Measurements from ENCODE around the gene MYRFL.

Gene MYRFL

GRCh38 chr12:69951108-69951507, 126.1 kb downstream of the MYRFL start:
- H3K4me3 ChIP-seq (ENCODE audit: low read depth, low read length): no peak overlapping the region
- TF ChIP-seq CTCF (IDR thresholded peaks at IDR 0.05; ENCODE audit: borderline replicate concordance, insufficient read depth, low read depth, low read length): no peak

- TF ChIP-seq CTCF (IDR thresholded peaks at IDR 0.05; ENCODE audit: borderline replicate concordance, insufficient read depth, low read depth, low read length): no peak
- no peak overlapping the region for H3K4me3 ChIP-seq (ENCODE audit: low read depth, low read length)
These were observed 127.9 kb downstream of the MYRFL start for GRCh38 chr12:69952890-69953289.

- TF ChIP-seq CTCF (IDR thresholded peaks at IDR 0.05; ENCODE audit: borderline replicate concordance, insufficient read depth, low read depth, low read length): no peak
- H3K4me3 ChIP-seq (ENCODE audit: low read depth, low read length): no peak overlapping the region
These were observed 136.2 kb downstream of the MYRFL start for GRCh38 chr12:69961246-69961645.

GRCh38 chr12:69966409-69966808, 141.4 kb downstream of the MYRFL start:
- TF ChIP-seq CTCF (IDR thresholded peaks at IDR 0.05; ENCODE audit: borderline replicate concordance, insufficient read depth, low read depth, low read length): no peak
- no peak overlapping the region for H3K4me3 ChIP-seq (ENCODE audit: low read depth, low read length)

GRCh38 chr12:69966839-69967238, 141.8 kb downstream of the MYRFL start:
- no peak overlapping the region for H3K4me3 ChIP-seq (ENCODE audit: low read depth, low read length)
- no peak for TF ChIP-seq CTCF (IDR thresholded peaks at IDR 0.05; ENCODE audit: borderline replicate concordance, insufficient read depth, low read depth, low read length)

- TF ChIP-seq CTCF (IDR thresholded peaks at IDR 0.05; ENCODE audit: borderline replicate concordance, insufficient read depth, low read depth, low read length): no peak
These were observed 144.0 kb downstream of the MYRFL start for GRCh38 chr12:69969011-69969410.

GRCh38 chr12:69972136-69972535, 147.1 kb downstream of the MYRFL start:
- H3K4me3 ChIP-seq (ENCODE audit: low read depth, low read length): no peak overlapping the region
- TF ChIP-seq CTCF (IDR thresholded peaks at IDR 0.05; ENCODE audit: borderline replicate concordance, insufficient read depth, low read depth, low read length): no peak

More at GRCh38 chr12:69969011-69969410, 144.0 kb downstream of the MYRFL start:
- no peak overlapping the region for H3K4me3 ChIP-seq (ENCODE audit: low read depth, low read length)
